Renal cortex interstitium (tissue), 11 donors: Measurements from ENCODE around the gene RBM17. TPM values are rescaled to one million over a fixed set of nuclear protein-coding genes. Genes with fewer than 3 reads are reported as not detected.

ENCODE experiments used
- DNase-seq, 11 donors: peaks; one replicate each; pipeline ENCODE4 v3.0.0-alpha.2; 2013; ENCODE audit warnings: low read depth in 9 of 11, low spot score in 4 of 11; ENCODE audit errors: extremely low read depth in 1 of 11
- polyA plus RNA-seq, 3 donors: library from polyadenylated mRNA; unstranded; fragments of 120-200 nt; gene quantifications; one replicate each; pipeline ENCODE4 v1.2.1, GENCODE V29; 2013; ENCODE audit not compliant: insufficient read length in 3 of 3

RBM17 gene
- polyA plus RNA-seq, 3 donors = 149 to 203 (median 163) TPM

- no peak for DNase-seq
Measured at GRCh38 chr10:6069081-6069931, 19.5 kb upstream of the RBM17 start.

GRCh38 chr10:6070660-6071059 is 18.2 kb upstream of the RBM17 start:
- no peak for DNase-seq

DNA sequence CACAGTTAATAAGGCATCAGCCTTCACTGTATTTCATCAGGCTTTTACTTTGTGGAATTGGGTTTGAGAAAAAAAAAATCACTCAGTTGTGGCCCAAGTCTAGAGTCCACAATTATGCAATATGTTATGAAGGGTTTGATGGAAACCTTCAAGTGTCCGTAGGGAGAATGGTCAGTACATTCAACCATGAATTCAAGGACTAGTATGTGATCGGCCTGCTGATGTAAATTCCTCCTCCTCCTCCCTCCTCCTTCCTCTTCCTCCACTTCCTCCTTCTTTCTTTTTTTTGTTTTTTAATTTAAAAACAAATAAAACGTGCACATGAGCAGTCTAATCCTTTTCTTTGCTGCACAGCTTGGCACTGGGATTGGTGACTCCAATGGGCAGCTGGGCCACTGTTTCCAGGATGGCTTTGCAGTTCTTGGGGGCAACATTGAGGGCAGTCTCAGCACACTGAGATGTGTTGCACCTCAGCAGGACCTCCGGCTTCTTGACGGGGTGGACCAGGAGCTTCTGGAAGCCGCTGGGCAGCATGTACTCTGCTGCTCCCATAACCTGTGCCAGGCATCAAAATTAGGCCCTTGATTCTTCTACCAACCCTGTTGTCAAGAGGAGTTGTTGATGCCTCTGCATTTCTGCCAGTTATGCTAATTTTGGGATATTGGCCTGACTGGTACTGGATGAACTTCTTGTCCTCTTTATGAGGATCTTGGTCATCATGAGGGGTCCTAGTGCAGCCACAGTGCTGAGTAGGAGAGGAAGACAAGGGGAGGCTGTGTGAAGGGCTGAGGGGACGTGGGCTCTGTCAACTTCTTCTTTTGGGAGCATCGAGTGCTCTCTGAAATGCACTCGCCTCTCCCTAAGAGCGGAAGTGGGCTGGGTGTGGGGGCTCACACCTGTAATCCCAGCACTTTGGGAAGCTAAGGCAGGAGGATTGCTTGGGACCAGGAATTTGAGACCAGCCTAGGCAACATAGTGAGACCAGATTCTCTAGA is 17.4 kb upstream of the RBM17 start:
- DNase-seq = no peak

- no peak for DNase-seq
Measured at GRCh38 chr10:6072215-6072934, 16.5 kb upstream of the RBM17 start.

- no peak for DNase-seq
Measured at GRCh38 chr10:6074489-6075301, 14.1 kb upstream of the RBM17 start.

DNA sequence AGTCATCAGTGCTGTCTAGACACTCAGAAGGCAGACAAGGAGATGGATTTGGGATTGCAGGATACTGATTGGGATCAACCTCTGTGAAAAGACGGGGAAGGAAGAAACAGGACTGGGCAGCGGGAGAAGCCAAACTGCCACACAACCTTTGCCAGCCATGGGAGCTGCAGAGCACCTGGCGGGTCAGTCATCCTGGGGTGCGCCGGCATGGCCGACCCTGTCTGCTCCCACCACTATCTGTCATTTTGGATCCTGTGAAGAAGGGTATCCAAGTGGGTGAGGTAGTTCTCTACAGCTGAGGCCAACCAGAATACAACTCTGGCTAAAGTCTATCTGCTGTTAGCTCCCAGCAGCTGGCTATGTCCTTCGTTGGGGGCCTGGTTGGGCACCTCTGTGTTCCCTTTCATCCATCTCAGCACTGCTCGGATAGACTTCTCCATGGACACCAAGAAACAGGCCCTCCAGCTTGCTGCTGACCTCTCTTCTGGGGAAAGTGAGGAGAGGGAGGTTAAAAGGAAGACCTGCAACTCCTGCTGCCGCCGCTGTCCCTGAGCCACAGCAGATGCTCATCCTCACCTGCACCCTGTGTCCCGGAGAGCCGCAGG is 11.7 kb upstream of the RBM17 start:
- no peak for DNase-seq

GRCh38 chr10:6079044-6079443 is 9.8 kb upstream of the RBM17 start:
- DNase-seq = no peak

- DNase-seq = no peak
Measured at GRCh38 chr10:6080417-6080973, 8.3 kb upstream of the RBM17 start.

DNA sequence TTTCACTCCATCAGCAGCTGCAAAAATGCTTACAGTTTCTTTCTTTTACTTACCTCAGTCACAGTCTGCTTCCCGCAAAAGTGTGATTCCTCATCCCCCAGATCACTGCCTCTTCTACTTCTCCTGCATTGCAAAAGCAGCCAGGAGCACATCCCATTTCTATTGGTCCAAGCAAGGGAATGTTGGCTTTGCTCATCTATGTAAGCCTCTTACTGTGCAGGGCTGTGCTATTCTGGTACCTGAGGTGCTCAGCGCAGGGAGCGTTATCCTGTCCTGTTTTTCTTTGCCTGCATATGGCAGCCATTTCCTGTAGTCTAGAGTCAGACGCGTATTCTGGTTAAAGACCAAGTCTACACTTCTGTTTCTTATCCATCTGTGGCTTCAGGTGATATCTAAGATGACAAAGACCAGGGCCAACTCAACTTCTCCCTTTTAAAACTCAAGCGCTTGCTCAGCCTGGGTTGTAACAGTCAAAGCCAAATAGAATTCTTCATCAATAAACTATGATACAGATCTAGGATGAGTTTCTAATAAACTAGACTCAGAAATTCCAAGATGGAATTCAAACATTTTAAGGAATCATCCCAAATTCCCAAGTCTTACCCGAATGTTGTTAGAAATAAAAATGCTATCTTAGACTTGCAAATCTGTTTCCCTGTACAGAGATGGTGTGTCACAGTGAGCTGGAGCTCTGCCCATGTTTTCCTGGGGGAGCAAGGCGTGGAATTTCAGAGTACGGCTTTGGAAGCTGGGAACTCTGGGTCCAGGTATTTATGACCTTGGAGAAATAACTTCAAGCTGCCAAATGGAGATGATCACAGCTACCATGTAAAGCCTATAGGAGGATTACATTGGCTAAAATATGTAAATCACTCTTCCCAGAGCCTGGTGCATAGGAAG is 6.1 kb upstream of the RBM17 start:
- DNase-seq = no peak

GRCh38 chr10:6083523-6084475 is 5.0 kb upstream of the RBM17 start:
- DNase-seq = no peak

GRCh38 chr10:6086375-6087233 is 2.2 kb upstream of the RBM17 start:
- DNase-seq = peak; percentile 73 to 89 (median 81)

GRCh38 chr10:6089334-6090219 is 743 bp downstream of the RBM17 start:
- peak in 2 of 11 donors; percentile 21 to 25 for DNase-seq

DNA sequence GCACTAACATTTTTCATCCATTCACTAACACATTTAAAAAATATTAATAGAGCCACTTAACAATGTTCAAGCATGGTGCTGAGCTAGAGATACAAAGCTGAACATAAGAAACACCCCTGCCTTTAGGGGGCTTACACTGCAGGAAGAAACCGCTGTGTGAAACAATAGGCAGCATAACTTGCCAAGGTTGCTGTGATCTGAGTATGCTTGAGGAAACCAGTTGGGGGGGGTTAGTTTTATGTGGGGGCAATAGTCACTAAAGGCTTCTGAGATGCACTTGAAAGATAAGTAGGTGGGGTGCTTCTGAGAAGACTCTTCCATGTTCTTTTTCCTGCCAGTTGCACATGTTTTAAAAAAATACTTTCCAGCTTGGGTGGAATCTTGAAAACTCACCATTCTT is 2.8 kb downstream of the RBM17 start:
- no peak for DNase-seq

- no peak for DNase-seq
Measured at GRCh38 chr10:6092731-6093130, 3.9 kb downstream of the RBM17 start.
